Activated CD8-positive, alpha-beta memory T cell treated with anti-CD3 and anti-CD28 coated beads, Interleukin-2, amount 50 U/mL, for 24 hours (primary cell): ENCODE results near the gene OR14K1.
"Not testable (repeated sequence)": the region's sequence is repeated elsewhere in the genome, so short reads cannot be mapped to it uniquely, and the experiment has no call there.

Experiments
- DNase-seq: peaks from one replicate; pipeline ENCODE4 v3.0.0-alpha.2; 2020; ENCODE audit errors: extremely low read depth

Gene OR14K1

GRCh38 chr1:247738315-247738714 lies at the start of gene OR14K1:
Gene OR14K1, plus strand, starts transcription at chr1:247738615. Its CDS starts 0 bp downstream, at chr1:247738615.
- DNase-seq, result no peak

- no peak for DNase-seq
Observed at GRCh38 chr1:247701338-247701737, 37.1 kb upstream of the OR14K1 start.

GRCh38 chr1:247710681-247711080 lies 27.7 kb upstream of the OR14K1 start:
- DNase-seq, result not testable (repeated sequence)

GRCh38 chr1:247713753-247714152 lies 24.7 kb upstream of the OR14K1 start:
- no peak for DNase-seq

- DNase-seq, result no peak
Observed at GRCh38 chr1:247716546-247716945, 21.9 kb upstream of the OR14K1 start, which contains the start of gene OR6F1. Gene OR6F1, minus strand, starts transcription at chr1:247716646. Its CDS starts 3,891 bp downstream, at chr1:247712755.

GRCh38 chr1:247721222-247721621 lies 17.2 kb upstream of the OR14K1 start:
- DNase-seq, result no peak

- DNase-seq, result no peak
Observed at GRCh38 chr1:247740721-247741120, 2.3 kb downstream of the OR14K1 start.

- DNase-seq, result no peak
Observed at GRCh38 chr1:247741756-247742155, 3.3 kb downstream of the OR14K1 start.

- not testable (repeated sequence) for DNase-seq
Observed at GRCh38 chr1:247742215-247742760, 3.9 kb downstream of the OR14K1 start.

GRCh38 chr1:247746391-247746935 lies 8.0 kb downstream of the OR14K1 start:
- DNase-seq, result no peak

GRCh38 chr1:247747616-247748015 lies 9.2 kb downstream of the OR14K1 start:
- DNase-seq, result no peak

- no peak for DNase-seq
Observed at GRCh38 chr1:247748041-247748440, 9.6 kb downstream of the OR14K1 start, which contains the start of gene OR14A2. Gene OR14A2, minus strand, starts transcription at chr1:247748141.

- no peak for DNase-seq
Observed at GRCh38 chr1:247749870-247750269, 11.5 kb downstream of the OR14K1 start.

GRCh38 chr1:247754311-247754710 lies 15.9 kb downstream of the OR14K1 start:
- DNase-seq, result not testable (repeated sequence)

- no peak for DNase-seq
Observed at GRCh38 chr1:247760456-247760855, 22.0 kb downstream of the OR14K1 start, which contains the start of gene OR1C1. Gene OR1C1, minus strand, starts transcription at chr1:247760556. Its CDS starts 2,150 bp downstream, at chr1:247758406.

- DNase-seq, result no peak
Observed at GRCh38 chr1:247769603-247770002, 31.2 kb downstream of the OR14K1 start.
